CD4-positive, alpha-beta T cell treated with Interleukin-12 subunit alpha and Interleukin-12 subunit beta, for 1 hour (primary cell): ENCODE results near the gene TAF7L.

Experiments
- DNase-seq: peaks from one replicate; pipeline ENCODE4 v3.0.0-alpha.2; 2020

TAF7L gene

GRCh38 chrX:101220662-101221260 is 70.4 kb downstream of the TAF7L start:
- DNase-seq: no peak

DNA sequence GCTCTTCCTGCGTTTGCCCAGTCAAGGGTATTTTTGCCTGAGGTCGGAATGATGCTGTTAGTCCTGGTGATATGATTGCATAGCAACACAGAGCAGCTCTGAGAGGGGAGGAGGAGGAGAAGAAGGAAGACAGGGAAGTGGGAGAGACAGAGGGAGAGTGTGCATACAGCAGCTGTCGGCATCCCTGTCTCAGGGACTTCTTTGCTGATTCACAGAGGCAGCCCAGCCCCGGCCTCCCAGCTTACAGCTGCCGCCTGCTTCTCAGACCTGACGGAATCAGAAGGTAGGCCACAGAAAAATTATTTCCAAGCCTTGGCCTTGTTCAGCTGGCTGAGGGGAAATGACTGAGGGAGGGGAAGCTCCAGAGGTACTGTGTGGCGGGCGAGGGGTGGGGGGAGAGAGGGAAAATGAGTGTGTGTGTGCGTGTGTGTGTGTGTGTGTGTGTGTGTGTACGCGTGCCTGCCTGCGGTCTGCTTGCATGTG is 71.2 kb downstream of the TAF7L start:
- peak; percentile 4 for DNase-seq

- DNase-seq: no peak
Measured at GRCh38 chrX:101219116-101219863, 71.8 kb downstream of the TAF7L start, which contains the start of gene DRP2. Gene DRP2 (plus strand): TSS chrX:101219786. CDS start chrX:101231648, 11,862 bp downstream.
